ENCODE results near the gene FAM240A. TPM values are rescaled to one million over a fixed set of nuclear protein-coding genes. Genes with fewer than 3 reads are reported as not detected.

Gene FAM240A
- total and polyA plus RNA-seq, 2 donors (not counting 1 experiment from before 2014, with no cell fraction given) = not detected

DNA sequence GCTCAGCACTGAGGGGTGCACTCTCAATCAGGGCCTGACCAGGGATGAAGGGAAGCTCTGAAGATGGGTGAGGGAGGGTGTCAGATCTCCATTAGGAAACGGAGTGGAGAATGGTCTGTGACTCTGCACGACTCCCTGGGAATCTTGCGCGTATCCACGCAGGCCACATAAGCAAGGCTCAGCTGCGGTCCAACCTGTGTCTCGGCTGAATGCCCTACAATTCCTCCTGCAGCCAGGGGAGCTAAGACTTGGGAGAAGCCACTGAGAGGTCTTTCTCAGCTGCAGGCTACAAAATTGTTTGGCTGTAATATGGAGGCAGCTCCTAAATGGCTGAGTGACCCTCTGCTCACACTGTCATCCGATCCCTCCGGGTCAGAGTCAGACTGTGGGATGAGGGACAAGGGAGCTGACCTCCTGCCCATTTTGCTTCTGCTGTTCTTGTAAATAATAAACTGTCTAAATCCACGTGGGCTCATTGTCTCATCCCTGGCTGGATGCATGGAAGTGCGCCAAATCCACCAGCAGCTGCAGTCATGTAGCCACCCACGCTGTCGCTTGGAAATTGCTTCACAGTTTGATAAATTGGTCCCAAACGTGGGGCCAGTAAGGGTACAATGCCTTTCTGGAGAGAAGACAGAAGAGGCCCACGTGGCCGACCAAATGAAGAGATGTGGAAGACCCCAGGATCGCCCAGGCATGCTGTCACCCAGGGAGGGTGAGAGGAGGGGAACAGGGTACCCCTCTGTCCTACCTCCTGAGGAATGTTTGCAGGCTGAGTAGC is 50.6 kb downstream of the FAM240A start:
- H3K4me1 ChIP-seq (ENCODE audit: control insufficient read depth, extremely low read depth, insufficient read depth, low read length) = no peaks in the 10 kb centered on the region
- peak; percentile 45 to 74 for DNase-seq (ENCODE audit: low read depth in 2 of 2)
- no peak overlapping the region for H3K27ac ChIP-seq (ENCODE audit: insufficient read depth, low read length)
- TF ChIP-seq EZH2 (IDR thresholded peaks at IDR 0.05; ENCODE audit: low read length, missing control alignments) = no peak
- TF ChIP-seq, protein P1, sequence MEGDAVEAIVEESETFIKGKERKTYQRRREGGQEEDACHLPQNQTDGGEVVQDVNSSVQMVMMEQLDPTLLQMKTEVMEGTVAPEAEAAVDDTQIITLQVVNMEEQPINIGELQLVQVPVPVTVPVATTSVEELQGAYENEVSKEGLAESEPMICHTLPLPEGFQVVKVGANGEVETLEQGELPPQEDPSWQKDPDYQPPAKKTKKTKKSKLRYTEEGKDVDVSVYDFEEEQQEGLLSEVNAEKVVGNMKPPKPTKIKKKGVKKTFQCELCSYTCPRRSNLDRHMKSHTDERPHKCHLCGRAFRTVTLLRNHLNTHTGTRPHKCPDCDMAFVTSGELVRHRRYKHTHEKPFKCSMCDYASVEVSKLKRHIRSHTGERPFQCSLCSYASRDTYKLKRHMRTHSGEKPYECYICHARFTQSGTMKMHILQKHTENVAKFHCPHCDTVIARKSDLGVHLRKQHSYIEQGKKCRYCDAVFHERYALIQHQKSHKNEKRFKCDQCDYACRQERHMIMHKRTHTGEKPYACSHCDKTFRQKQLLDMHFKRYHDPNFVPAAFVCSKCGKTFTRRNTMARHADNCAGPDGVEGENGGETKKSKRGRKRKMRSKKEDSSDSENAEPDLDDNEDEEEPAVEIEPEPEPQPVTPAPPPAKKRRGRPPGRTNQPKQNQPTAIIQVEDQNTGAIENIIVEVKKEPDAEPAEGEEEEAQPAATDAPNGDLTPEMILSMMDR (conservative IDR thresholded peaks at IDR 0.05 in 1 of 2, IDR thresholded peaks at IDR 0.05 in 1 of 2; ENCODE audit: low read depth in 1 of 2, low read length in 2 of 2) = no peak
- no peaks in the 10 kb centered on the region for H3K36me3 ChIP-seq (ENCODE audit: control insufficient read depth, insufficient read depth, low read length)
- H3K4me2 ChIP-seq (ENCODE audit: extremely low read depth, insufficient read depth, low read length) = no peak overlapping the region
- H2AFZ ChIP-seq (ENCODE audit: low read length) = no peak overlapping the region
- no peak overlapping the region for H3K4me3 ChIP-seq (replicated peaks in 1 of 4; ENCODE audit: control extremely low read depth in 1 of 4, insufficient read depth in 1 of 4, low read depth in 3 of 4, low read length in 4 of 4)
- H3K9me3 ChIP-seq (ENCODE audit: control insufficient read depth, insufficient read depth, low read depth, low read length) = no peaks in the 10 kb centered on the region
- no peak overlapping the region for H3K9ac ChIP-seq (ENCODE audit: insufficient read depth, low read length)
- H4K20me1 ChIP-seq (ENCODE audit: control insufficient read depth, extremely low read depth, insufficient read depth, low read length) = no peaks in the 10 kb centered on the region
- no peaks in the 10 kb centered on the region for H3K79me2 ChIP-seq (ENCODE audit: control insufficient read depth, insufficient read depth, low read length)
- no peaks in the 10 kb centered on the region for H3K27me3 ChIP-seq (ENCODE audit: control insufficient read depth, insufficient read depth, low read length)

DNA sequence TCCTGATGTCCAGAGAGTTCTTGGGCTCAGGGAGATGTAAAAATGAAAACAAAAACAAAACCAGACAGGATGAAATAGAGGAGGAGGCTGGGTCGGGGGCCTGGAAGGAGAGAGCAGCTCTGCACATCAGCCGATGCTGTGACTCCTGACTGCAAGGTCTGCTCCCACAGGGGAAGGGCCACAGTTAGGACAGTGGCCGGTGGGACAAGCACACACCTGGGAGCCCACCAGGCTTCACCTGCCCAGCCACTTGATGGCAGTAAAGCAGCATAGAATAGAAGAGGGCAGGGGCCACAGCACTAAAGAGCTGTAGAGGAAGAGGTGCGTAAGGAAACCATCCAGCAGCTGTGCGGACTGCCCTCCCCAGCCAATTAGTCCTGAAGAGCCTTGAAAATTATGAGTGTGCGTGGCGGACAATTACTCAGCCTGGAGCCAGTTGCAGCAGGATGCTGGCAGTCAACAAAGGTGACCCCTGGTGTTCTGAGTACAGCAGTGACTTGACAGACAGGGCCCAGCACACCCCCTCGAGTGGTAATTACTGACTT is 51.3 kb downstream of the FAM240A start:
- no peak overlapping the region for H3K27ac ChIP-seq (ENCODE audit: insufficient read depth, low read length)
- no peak overlapping the region for H2AFZ ChIP-seq (ENCODE audit: low read length)
- peak; percentile 20 to 38 for DNase-seq (ENCODE audit: low read depth in 2 of 2)
- H3K79me2 ChIP-seq (ENCODE audit: control insufficient read depth, insufficient read depth, low read length) = no peaks in the 10 kb centered on the region
- no peaks in the 10 kb centered on the region for H3K9me3 ChIP-seq (ENCODE audit: control insufficient read depth, insufficient read depth, low read depth, low read length)
- no peak for TF ChIP-seq EZH2 (IDR thresholded peaks at IDR 0.05; ENCODE audit: low read length, missing control alignments)
- TF ChIP-seq, protein P1 (conservative IDR thresholded peaks at IDR 0.05 in 1 of 2, IDR thresholded peaks at IDR 0.05 in 1 of 2; ENCODE audit: low read depth in 1 of 2, low read length in 2 of 2) = no peak
- no peaks in the 10 kb centered on the region for H4K20me1 ChIP-seq (ENCODE audit: control insufficient read depth, extremely low read depth, insufficient read depth, low read length)
- no peak overlapping the region for H3K4me3 ChIP-seq (replicated peaks in 1 of 4; ENCODE audit: control extremely low read depth in 1 of 4, insufficient read depth in 1 of 4, low read depth in 3 of 4, low read length in 4 of 4)
- H3K27me3 ChIP-seq (ENCODE audit: control insufficient read depth, insufficient read depth, low read length) = no peaks in the 10 kb centered on the region
- no peaks in the 10 kb centered on the region for H3K36me3 ChIP-seq (ENCODE audit: control insufficient read depth, insufficient read depth, low read length)
- H3K4me2 ChIP-seq (ENCODE audit: extremely low read depth, insufficient read depth, low read length) = no peak overlapping the region
- no peak overlapping the region for H3K9ac ChIP-seq (ENCODE audit: insufficient read depth, low read length)
- no peaks in the 10 kb centered on the region for H3K4me1 ChIP-seq (ENCODE audit: control insufficient read depth, extremely low read depth, insufficient read depth, low read length)

DNA sequence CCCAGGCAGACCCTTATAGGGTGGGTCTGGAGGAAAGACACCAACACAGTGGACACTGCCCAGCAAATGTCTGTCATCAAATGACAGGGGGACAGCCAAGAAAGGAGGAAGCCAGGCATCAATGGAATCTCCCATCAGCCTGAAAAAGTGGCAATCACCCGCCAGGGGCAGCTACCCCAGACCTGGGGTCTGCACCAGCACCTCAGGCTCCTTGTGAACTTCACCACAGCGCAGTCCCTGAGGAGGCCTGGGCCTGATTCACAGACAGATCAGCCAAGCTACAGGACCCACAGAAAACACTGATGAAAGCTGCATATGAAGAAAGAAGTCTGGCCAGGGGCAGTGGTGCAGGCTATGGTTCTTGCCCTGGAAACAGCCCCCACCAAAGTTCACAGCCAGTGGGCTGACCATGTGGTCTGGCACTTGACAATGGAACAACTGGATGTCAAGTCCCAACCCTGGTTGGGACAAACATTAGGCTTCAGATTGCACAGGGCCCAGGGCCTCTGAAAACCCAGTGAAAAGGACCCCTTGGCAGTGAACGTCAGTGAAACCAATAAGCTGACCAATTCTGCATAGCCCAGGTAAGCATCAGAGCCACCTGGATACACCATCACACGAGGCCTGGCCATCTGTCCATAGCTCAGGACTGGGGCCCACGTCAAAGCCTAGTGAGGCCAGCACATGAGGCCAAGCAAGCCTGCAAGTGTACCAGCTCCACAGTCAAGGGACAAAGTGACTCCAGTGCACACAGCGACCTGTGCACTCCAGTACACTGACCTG is 52.1 kb downstream of the FAM240A start:
- no peak for DNase-seq (ENCODE audit: low read depth in 2 of 2)

More for the DNA sequence above, 52.1 kb downstream of the FAM240A start:
- no peak overlapping the region for H3K4me2 ChIP-seq (ENCODE audit: extremely low read depth, insufficient read depth, low read length)
- H2AFZ ChIP-seq (ENCODE audit: low read length) = no peak overlapping the region
- no peaks in the 10 kb centered on the region for H3K79me2 ChIP-seq (ENCODE audit: control insufficient read depth, insufficient read depth, low read length)
- no peaks in the 10 kb centered on the region for H3K4me1 ChIP-seq (ENCODE audit: control insufficient read depth, extremely low read depth, insufficient read depth, low read length)
- H3K27me3 ChIP-seq (ENCODE audit: control insufficient read depth, insufficient read depth, low read length) = no peaks in the 10 kb centered on the region
- H3K4me3 ChIP-seq (replicated peaks in 1 of 4; ENCODE audit: control extremely low read depth in 1 of 4, insufficient read depth in 1 of 4, low read depth in 3 of 4, low read length in 4 of 4) = no peak overlapping the region
- TF ChIP-seq EZH2 (IDR thresholded peaks at IDR 0.05; ENCODE audit: low read length, missing control alignments) = no peak
- TF ChIP-seq, protein P1 (conservative IDR thresholded peaks at IDR 0.05 in 1 of 2, IDR thresholded peaks at IDR 0.05 in 1 of 2; ENCODE audit: low read depth in 1 of 2, low read length in 2 of 2) = no peak
- H3K36me3 ChIP-seq (ENCODE audit: control insufficient read depth, insufficient read depth, low read length) = no peaks in the 10 kb centered on the region
- no peak overlapping the region for H3K9ac ChIP-seq (ENCODE audit: insufficient read depth, low read length)
- H3K9me3 ChIP-seq (ENCODE audit: control insufficient read depth, insufficient read depth, low read depth, low read length) = no peaks in the 10 kb centered on the region
- H4K20me1 ChIP-seq (ENCODE audit: control insufficient read depth, extremely low read depth, insufficient read depth, low read length) = no peaks in the 10 kb centered on the region
- H3K27ac ChIP-seq (ENCODE audit: insufficient read depth, low read length) = no peak overlapping the region

Measured in fibroblast of lung (primary cell).